GM18505 (cell line): ENCODE measurements around the gene NXF2.
"Not testable (repeated sequence)": the region's sequence is repeated elsewhere in the genome, so short reads cannot be mapped to it uniquely, and the experiment has no call there.

ENCODE experiments used
- ATAC-seq: cut with Tn5 transposase; IDR thresholded peaks from one replicate; pipeline ENCODE4 v1.9.1; 2021; ENCODE audit not compliant: unreplicated experiment
- POLR2A ChIP-seq: IDR thresholded peaks from 4 replicates; pipeline ENCODE4 v1.6.1; 2011; ENCODE audit warnings: borderline replicate concordance; ENCODE audit not compliant: insufficient read depth, insufficient read length; ENCODE audit errors: extremely low read depth

The NXF2 gene, protein sequence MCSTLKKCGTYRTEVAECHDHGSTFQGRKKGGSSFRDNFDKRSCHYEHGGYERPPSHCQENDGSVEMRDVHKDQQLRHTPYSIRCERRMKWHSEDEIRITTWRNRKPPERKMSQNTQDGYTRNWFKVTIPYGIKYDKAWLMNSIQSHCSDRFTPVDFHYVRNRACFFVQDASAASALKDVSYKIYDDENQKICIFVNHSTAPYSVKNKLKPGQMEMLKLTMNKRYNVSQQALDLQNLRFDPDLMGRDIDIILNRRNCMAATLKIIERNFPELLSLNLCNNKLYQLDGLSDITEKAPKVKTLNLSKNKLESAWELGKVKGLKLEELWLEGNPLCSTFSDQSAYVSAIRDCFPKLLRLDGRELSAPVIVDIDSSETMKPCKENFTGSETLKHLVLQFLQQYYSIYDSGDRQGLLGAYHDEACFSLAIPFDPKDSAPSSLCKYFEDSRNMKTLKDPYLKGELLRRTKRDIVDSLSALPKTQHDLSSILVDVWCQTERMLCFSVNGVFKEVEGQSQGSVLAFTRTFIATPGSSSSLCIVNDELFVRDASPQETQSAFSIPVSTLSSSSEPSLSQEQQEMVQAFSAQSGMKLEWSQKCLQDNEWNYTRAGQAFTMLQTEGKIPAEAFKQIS

DNA sequence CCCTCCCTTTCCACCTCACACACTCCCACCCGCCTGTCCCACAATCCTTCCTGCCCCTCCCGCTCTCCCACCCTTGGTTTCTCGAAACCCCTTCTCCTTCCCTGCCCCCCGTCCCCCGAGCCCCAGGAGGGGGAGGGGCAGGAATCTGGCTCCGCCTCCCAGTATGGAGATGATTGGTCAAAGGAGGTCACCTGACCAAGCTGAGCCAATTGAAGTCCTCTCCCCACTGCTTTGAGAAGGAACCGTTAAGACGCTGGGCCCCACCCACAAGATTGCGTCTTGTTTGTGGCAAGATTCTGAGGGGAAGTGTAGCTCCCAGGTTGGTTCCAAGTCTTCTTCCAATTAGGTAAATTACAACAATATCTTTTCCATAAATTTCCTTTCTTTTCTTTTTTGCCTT, at the start of gene NXF2:
Gene NXF2 (plus strand): TSS at position 275 of the 400 bp plus-strand sequence. CDS start 59,912 bp downstream, outside the sequence.
- not testable (repeated sequence) for ATAC-seq

- ATAC-seq, result not testable (repeated sequence)
Observed at GRCh38 chrX:102207940-102208339, 39.0 kb upstream of the NXF2 start.

DNA sequence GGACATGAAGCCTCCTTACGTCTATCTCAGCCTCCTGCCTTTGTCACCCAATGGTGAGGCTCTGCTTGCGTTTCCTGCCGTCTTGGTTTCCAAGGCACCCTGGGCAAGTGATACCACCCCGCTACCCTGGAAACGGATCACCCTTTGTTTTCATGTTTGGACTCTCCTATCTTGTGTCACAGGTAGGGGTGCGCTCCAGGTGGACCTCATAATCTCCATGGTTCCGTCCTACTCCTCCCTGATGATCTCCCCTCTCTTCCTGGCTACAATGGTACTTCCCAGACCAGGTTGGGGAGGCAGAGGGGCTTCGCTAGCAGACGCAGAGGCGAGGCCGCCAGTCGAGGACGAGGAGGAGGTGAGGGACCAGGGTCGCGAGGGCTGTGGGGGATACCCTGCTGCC, 32.0 kb upstream of the NXF2 start, which contains the start of gene TCP11X1:
Gene TCP11X1 (plus strand): TSS at position 316 of the 400 bp plus-strand sequence.
- not testable (repeated sequence) for ATAC-seq

GRCh38 chrX:102216497-102216896, 30.5 kb upstream of the NXF2 start:
- ATAC-seq, result not testable (repeated sequence)

DNA sequence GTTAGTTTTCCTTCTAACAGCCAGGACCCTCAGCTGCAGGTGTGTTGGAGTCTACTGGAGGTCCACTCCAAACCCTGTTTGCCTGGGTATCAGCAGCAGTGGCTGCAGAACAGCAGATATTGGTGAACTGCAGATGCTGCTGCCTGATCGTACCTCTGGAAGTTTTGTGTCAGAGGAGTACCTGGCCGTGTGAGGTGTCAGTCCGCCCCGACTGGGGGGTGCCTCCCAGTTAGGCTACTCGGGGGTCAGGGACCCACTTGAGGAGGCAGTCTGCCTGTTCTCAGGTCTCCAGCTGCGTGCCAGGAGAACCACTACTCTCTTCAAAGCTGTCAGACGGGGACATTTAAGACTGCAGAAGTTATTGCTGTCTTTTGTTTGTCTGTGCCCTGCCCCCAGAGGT, 11.3 kb upstream of the NXF2 start:
- ATAC-seq, result not testable (repeated sequence)

- not testable (repeated sequence) for ATAC-seq
Observed at GRCh38 chrX:102240265-102240664, 6.7 kb upstream of the NXF2 start.

DNA sequence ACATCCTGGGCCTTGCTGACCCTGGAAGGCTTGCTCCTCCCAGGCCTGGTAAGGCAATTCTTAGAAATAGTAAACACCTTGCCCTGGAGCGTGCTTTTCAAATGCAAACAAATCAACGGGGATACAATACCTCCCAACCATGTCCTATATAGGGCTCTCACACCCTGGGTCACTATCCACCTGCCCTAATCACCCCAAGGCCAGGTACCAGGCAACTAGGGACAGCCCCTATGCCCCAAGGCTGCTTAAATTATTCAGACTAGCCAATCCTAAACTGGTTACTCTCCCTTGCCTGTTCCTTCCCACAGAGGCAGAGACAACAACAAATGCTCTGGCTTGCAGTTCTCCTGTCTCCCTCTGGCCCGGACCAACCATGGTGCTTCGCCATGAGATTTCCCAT, 25.3 kb downstream of the NXF2 start:
- not testable (repeated sequence) for ATAC-seq

DNA sequence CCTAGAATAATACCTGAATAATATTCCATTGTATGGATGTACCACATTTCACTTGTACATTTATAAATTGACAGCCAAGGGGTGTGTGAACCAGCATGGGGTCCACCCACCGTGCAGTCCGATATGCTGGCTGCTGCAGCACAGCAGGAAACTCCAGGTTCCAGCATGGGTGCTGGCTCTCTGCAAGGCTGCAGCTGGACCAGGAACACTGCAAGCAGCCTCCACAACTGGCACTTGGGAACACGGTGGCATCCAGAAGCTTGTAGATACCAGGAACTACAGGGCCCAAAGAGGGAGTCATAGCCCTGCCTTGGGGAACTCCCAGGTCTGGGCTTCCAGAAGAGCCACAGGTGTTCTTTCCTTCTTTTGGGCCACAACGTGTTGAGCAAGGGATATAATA, 91.2 kb downstream of the NXF2 start:
- ATAC-seq, result no peak
- TF ChIP-seq POLR2A, result no peak

- ATAC-seq, result no peak
- no peak for TF ChIP-seq POLR2A
Observed at GRCh38 chrX:102339312-102340298, 92.6 kb downstream of the NXF2 start.

DNA sequence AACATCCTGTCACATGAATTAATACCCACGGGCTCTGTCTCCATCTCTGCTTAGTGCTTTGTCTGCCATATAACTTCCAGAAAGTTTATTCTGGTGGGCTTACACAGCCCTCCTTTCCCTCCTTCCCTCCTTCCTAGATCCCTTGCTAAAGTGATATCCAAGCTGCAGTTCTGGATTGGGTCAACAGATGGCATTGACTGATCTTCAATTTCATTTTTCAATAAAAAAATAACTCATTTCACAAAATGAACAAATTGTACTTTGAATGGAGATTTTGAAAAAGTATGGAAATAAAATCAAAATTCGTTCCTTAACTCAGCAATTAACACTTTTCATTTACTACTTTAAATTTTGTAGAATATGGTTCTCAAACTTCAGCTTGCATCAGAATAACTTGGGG, 94.9 kb downstream of the NXF2 start:
- no peak for TF ChIP-seq POLR2A
- ATAC-seq, result no peak

DNA sequence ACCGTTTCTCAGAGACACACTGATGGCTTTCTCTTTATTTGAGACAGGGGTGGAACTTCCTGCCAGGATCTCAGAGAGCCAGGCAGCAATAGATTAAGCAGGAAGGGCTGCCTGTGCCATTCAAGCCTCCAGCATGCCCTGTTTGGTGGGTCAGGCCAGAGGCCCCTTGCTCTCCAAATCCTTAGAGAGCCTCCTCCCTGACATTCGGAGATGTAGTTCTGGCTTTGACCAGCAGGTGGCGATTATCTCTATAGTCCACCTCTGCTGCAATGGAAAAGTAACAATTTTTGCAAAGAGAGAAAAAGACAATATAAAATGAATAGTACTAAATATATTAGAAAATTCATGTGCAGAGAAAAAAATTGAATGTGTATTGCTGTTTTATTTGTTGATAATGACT, 98.9 kb downstream of the NXF2 start:
- ATAC-seq, result no peak
- TF ChIP-seq POLR2A, result no peak
